Ramos (cell line): Measurements from ENCODE around the gene CCL25.

Experiments
- in situ Hi-C: fragments of 300-500 bp; cut with MboI; formaldehyde crosslinking; loops from one replicate; pipeline ENCODE4 v1.14.3; 2022; ENCODE audit warnings: low sequenced_read_pairs; ENCODE audit not compliant: unreplicated experiment

CCL25 gene

GRCh38 chr19:8044018-8044417, 8.5 kb upstream of the CCL25 start:
- in situ Hi-C loops: no loop called here

GRCh38 chr19:8045872-8046568, 6.5 kb upstream of the CCL25 start:
- in situ Hi-C loops: no loop called here

GRCh38 chr19:8046569-8047165, 5.9 kb upstream of the CCL25 start:
- in situ Hi-C loops: no loop called here

GRCh38 chr19:8050274-8051096, 2.1 kb upstream of the CCL25 start:
- in situ Hi-C loops: no loop called here

GRCh38 chr19:8054169-8054568, 1.6 kb downstream of the CCL25 start:
- in situ Hi-C loops: no loop called here

- in situ Hi-C loops: no loop called here
Measured at GRCh38 chr19:8056533-8056932, 4.0 kb downstream of the CCL25 start.

GRCh38 chr19:8057545-8058270, 5.1 kb downstream of the CCL25 start:
- in situ Hi-C loops: no loop called here

GRCh38 chr19:8064911-8065874, 12.6 kb downstream of the CCL25 start:
- in situ Hi-C loops: no loop called here

- in situ Hi-C loops: no loop called here
Measured at GRCh38 chr19:8065875-8066261, 13.3 kb downstream of the CCL25 start.

DNA sequence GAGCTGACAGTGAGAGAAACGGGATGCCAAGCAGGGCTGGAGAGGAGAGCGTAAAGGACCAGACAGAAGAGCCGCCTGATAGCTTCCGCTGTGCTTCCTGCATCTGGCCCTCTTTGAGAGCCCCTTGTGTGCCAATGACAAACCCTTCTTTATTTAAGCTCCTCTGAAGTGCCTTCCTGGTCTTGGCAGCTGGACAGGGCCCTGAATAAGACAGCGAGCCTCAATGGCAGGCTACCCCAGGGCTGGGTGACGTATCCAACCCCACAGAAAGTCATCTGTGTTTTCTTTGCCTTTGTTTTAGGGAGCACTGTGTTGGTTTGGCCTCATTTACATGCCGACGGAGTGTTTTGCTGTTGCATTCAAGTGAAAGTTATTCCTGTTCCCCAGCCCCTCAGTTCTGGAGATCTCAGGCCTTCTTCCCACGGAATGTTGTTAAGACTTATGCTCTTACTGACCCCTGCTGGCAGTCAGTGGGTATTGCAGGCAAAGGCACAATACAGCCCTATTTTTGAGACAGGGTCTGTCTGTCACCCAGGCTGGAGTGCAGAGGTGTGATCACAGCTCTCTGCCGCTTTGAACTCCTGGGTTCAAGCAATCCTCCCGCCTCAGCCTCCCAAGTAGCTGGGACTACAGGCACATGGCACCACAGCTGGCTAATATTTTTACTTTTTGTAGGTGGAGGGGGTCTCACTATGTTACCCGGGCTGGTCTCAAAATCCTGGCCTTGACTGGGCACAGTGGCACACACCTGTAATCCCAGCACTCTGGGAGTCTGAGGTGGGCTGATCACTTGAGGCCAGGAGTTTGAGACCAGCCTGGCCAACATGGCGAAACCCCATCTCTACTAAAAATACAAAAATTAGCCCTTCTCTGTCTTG, 16.8 kb downstream of the CCL25 start:
- in situ Hi-C loops: no loop called here

DNA sequence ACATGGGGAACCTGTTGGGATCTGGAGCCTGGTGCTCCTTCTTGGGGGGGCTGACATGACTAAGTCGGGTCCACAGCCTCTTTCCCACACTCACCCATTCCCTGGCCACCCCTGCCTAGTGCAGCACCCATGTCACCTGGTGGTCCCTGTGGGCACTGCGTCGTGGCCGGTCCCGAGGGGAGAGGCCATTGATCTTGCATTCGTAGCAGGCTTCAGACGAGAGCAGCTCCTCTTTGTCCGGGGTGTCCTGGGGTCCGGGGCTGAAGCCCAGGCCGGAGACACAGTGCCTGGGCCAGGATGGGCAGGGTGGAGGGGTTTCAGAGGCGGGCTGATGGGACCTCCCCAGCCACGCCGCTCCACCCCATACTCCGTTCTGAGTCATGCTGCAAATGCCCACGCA, 19.4 kb downstream of the CCL25 start:
- in situ Hi-C loops: no loop called here

DNA sequence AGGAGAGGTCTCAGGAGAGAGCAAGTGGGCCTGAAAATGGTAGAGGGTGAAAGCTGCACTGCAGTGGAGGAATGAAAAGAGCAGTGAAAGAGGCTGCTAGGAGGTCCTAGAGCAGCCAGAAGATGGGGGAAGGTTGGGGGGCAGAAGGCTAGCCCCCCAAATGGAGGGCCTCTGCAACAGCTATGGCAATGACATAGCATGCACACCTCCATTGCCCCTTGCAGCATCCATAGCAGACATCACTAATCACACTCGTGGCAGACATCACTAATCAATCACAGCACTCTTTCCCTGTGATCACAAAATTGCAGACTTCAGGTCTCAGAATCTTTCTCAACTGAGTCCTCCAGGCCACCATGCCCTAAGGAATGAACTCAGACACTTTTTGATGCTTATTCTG, 21.9 kb downstream of the CCL25 start:
- in situ Hi-C loops: no loop called here

GRCh38 chr19:8075158-8076074, 22.9 kb downstream of the CCL25 start:
- in situ Hi-C loops: no loop called here

DNA sequence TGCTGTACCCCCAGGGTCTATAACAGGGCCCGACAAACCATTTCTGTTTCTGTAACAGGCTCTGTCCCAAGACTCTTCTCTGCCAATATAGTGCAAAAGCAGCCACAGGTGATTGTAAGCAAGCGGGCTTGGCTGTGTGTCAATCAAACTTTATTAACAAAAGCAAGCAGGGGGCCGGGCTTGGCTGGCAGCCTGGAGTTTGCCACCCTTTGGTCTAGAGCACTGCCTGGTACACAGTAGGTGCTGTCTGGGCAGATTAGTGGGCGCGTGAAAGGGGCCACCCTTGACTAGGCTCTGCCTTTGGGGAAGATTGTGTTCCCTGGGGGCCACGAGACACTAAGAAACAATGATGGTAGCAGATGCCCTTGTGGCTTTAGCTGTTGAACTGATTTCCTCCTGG, 27.4 kb downstream of the CCL25 start:
- in situ Hi-C loops: no loop called here

- in situ Hi-C loops: no loop called here
Measured at GRCh38 chr19:8080832-8081231, 28.3 kb downstream of the CCL25 start.

DNA sequence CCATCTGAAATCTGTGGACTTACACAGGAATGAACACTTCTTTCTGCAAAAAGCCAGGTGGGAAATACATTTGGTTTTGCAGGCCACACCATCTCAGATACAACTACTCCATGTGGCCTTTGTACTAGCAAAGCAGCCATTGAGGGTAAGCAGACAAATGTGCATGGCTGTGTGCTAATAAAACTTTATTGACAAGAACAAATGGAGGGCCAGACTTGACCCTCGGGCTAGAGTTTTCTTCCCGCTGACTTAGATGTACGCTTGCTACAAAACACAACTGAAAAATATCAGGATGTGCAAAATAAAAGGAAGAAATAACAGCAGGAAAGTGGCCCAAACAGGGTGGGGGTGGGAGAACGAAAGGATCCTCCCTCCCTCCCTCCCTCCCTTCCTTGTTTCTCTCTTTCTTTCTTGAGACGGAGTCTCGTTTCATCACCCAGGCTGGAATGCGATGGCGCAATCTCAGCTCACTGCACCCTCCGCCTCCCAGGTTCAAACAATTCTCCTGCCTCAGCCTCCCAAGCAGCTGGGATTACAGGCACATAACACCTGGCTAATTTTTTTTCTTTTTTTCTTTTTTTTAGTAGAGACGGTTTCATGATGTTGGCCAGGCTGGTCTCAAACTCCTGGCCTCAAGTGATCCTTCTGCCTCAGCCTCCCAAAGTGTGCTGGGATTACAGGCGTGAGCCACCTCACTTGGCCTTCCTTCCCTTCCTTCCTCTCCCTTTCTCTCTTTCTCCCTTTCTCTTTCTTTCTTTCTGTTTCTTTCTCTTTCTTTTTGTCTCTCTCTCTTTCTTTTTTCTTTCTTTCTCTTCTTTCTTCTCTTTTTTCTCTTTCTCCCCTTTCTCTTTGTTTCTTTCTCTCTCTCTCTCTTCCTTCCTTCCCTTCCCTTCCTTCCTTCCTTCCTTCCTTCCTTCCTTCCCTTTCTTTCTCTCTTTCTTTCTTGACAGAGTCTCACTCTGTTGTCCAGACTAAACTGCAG, 29.3 kb downstream of the CCL25 start:
- in situ Hi-C loops: no loop called here

- in situ Hi-C loops: no loop called here
Measured at GRCh38 chr19:8083141-8083540, 30.6 kb downstream of the CCL25 start.
